Stimulated activated CD8-positive, alpha-beta memory T cell treated with anti-CD3 and anti-CD28 coated beads, Interleukin-2, amount 100 ng/mL, for 48 hours (primary cell): ENCODE measurements around the gene LIPG.
"Not testable (repeated sequence)": the region's sequence is repeated elsewhere in the genome, so short reads cannot be mapped to it uniquely, and the experiment has no call there.

Source experiments
- DNase-seq, 2 donors: peaks; one replicate each; pipeline ENCODE4 v3.0.0-alpha.2; 2020; ENCODE audit warnings: low read depth in 2 of 2

The LIPG gene

DNA sequence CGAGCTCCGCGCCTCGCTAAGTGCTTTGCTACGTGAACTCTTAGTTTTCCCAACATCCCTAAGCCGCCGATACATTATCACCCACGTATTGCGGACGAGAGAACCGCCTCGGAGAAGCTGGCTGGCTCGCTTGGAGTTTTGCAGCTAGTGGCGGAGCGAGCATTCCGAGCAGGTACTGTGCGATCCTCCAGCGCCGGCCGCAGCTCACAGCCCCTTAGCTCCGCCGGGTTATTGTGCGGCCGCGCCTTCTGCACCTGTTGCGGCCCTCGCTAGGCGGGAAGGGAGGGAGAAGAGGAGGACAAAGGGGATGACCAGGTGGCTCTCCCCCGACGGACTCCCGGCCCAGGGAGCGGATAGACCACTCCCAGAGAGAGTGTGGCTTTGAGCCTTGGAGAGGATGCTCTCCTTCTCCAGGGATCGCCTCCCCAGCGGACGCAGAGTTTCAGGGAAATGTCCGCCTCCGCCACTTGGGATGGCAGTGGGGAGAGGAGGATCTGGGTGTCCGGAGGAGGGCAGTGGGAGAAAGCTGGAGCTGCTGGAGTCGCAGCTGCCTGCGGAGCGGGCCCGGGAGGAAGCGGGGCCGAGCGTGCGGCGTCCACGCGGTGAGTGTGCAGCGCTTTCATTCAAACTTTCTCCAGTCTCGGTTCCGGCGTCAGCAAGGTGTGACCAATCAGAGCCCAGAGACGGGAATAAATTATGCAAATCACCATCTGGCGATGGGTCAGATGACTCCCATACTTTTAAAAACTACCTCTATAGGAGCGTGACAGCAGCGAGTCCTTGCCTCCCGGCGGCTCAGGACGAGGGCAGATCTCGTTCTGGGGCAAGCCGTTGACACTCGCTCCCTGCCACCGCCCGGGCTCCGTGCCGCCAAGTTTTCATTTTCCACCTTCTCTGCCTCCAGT lies at the start of gene LIPG:
Gene LIPG, plus strand, starts transcription at position 769 of the 905 bp plus-strand sequence. CDS start 252 bp downstream, outside the sequence.
- DNase-seq: peak in 1 of 2 donors; percentile 33

DNA sequence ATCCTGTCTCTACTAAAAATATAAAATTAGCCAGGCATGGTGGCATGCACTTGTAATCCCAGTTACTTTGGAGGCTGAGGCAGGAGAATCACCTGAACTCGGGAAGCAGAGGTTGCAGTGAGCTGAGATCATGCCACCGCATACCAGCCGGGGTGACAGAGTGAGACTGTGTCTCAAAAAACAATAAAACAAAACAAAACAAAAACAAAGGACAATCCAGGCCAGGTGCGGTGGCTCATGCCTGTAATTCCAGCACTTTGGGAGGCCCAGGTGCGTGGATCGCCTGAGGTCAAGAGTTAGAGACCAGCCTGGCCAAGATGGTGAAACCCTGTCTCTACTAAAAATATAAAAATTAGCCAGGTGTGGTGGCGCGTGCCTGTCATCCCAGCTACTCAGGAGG lies 49.0 kb upstream of the LIPG start:
- DNase-seq: not testable (repeated sequence)

DNA sequence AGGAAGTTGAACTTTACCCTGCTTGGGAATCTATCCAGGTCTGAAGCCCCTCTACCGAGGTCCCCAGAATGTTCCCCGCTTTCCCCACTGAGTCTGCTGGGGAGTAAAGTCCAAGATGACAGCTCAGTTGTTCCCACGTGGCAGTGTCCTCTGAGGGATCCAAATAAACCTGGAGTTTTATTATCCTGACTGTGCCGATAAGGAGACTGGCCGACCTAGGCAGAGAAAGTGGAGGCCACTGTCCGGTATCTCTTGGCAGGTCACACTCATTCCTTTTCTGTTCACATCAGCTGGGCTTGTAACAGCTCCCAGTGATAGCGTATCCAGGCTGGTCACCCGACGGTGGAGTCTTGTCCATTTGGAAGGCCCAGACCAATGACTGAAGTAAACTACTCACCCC lies 47.3 kb upstream of the LIPG start:
- DNase-seq: no peak

DNA sequence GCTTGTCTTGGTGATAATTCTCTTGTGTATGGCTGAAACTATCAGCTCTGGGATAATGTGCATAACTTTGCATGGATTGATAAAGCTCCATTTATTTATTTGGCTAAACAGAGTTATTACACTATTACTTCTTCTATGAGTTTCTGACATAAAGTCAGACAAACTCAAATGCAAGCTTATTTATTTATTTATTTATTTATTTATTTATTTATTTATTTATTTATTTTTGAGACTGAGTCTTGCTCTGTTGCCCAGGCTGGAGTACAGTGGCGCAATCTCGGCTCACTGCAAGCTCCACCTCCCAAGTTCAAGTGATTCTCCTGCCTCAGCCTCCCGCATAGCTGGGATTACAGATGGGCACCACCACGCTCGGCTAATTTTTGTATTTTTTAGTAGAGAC lies 46.9 kb upstream of the LIPG start:
- DNase-seq: not testable (repeated sequence)

DNA sequence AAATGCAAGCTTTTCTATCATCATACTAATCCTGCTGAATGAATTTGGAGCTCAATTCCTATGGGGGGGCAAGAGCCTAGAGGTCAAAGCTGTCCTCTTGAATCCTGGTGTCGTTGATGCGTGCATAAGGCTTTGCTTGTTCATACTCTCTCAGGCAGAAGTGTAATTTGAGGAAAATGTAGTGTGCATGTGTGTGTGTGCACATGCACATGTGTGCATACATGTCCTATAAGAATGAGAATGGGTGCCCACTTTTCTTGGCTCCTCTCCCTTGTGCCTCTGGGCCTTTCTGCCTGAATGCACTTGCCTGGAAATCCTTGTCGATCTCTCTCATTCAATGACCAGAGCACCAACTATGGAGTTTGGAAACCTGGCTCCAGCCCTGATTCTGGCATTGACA lies 46.3 kb upstream of the LIPG start:
- no peak for DNase-seq

DNA sequence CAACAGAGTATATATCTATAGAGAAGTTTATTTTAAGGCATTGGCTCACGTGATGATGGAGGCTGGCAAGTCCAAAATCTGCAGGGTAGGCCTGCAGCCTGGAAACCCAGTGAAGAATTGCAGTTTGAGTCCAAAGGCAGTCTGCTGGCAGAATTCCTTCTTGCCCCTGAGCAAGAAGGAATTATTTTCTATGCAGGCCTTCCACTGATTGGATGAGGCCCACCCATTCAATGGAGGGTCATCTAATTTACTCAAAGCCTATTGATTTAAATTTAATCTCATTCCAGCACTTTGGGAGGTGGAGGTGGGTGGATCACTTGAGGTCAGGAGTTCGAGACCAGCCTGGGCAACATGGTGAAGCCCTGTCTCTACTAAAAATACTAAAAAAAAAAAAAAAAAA lies 44.4 kb upstream of the LIPG start:
- DNase-seq: no peak

DNA sequence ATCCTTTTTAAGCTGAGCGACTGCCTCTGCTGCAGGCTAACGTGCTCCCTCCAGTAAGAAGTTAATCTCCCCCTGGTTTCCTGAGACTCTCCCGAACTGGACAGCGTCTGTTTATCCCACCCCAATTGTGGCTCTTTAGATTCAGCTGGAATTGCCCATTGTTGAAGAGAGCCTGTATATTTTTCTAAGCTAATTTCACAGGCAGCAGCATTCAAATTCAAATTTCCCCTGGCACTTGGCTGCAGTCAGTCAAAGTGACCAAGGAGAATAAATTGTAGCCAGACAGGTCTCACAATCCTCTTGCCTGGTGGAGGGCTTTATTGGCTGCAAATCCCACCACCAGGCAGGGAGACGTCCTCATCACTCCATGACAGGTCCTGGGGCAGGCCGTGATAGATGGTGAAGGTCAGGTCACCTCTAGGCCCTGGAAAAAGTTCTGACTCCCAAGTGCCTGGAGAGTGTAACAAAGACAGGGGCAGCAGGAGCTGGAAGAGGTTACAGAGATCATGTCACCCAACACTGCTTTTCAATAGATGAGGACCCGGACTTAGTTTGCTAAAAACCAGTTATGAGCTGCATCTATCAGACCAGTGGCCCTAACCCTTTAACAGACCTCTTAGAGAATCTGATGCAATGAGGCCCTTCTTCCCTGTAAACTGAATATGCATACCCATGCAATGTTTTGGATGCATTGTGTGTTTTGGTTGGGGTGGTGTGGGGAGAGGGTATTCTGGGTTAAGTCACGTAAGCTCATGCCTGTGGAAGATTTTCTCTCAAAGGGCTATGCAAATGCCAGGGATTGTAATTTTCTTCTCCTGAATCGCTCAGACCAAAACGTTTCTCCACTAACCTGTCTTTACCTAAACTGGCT lies 42.5 kb upstream of the LIPG start:
- DNase-seq: no peak

DNA sequence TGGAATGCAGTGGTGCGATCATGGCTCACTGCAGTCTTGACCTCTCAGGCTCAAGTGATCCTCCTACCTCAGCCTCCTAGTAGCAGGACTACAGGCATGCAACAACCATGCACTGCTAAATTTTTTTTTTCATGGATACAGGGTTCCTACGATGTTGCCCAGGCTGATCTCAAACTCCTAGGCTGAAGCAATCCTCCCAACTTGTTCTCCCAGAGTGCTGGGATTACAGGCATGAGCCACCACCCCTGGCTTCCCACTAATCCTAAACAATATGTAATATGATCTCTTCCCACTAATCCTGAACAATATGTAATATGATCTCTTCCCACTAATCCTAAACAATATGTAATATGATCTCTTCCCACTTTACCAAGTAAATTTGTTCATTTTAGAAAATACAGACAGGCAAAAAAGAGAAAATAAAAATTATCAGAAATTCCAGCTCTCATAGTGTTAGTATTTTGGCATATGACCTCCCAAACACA lies 41.2 kb upstream of the LIPG start:
- DNase-seq: no peak

DNA sequence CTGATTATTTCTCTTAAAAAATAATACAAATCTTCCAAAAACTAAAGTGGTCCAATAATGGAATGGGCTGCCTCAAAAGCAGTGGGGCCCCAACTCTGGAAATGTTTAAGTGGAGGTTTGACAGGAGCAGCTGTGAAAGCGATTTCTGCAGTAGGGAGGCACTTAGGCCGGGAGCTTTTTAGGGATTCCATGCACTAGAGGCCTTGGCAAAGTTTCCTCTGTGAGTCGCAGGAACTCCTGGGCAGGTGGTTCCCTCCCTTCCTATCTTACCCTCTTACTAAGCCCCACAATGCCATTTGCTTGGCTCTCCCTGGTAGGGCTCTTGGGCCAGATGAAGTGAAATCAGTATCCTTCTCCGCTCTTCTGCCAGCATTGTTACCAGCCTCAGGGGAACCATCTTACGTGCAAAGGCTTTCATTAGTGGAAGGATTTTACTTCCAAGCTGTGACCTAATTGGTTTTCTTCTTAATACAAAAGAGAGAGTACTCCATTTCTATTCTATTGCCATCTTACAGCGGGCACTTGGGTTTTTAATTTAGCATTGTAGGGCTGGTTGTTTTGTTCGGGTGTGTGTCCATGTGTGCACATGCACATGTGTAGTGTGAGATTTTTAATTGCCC lies 40.5 kb upstream of the LIPG start:
- DNase-seq: no peak

DNA sequence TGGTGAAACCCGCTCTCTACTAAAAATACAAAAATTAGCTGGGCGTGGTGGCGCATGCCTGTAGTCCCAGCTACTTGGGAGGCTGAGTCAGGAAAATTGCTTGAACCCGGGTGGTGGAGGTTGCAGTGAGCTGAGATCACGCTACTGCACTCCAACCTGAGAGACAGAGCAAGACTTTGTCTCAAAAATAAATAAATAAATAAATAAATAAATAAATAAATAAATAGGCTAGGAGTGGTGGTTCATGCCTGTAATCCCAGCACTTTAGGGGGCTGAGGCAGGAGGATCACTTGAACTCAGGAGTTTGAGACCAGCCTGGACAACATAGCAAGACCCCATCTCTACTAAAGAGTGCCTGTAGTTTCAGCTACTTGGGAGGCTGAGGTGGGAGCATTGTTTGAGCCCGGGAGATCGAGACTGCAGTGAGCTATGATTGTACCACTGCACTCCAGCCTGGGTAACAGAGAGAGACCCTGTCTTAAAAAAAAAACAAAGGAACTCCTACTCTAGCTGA lies 38.2 kb upstream of the LIPG start:
- DNase-seq: not testable (repeated sequence)

DNA sequence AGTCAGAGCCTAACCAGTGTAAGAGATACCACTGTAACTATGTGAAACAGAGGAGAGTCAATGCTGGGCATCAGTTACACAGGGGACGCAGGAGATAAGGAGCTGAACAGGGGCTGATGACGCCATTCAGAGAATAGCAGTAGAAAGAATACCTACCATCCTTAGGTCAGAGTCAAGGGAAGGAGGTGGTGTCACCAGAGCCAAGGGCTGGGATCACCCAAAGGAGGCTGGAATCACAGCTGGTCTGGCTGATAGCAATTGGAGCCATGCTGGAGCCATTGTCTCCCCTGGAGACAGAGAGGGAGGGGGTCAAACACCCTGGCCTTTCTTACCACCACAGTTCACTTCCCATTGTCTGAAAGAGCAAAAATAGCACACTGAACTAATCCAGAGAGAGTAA lies 37.5 kb upstream of the LIPG start:
- no peak for DNase-seq

DNA sequence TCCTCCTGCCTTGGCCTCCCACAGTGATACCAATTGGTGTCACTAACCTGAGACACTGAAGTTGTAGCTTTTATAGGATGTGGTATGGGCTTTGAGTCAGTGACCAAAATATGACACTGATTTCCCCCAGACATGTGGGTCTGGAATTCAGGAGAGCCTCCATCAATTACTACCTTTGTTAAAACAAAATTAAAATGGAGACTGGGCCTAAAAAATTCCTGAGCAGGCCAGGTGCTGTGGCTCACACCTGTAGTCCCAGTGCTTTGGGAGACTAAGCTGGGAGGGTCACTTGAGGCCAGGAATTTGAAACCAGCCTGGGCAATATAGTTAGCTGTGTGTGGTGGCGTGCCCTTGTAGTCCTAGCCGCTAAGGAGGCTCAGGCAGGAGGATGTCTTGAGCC lies 36.9 kb upstream of the LIPG start:
- no peak for DNase-seq

DNA sequence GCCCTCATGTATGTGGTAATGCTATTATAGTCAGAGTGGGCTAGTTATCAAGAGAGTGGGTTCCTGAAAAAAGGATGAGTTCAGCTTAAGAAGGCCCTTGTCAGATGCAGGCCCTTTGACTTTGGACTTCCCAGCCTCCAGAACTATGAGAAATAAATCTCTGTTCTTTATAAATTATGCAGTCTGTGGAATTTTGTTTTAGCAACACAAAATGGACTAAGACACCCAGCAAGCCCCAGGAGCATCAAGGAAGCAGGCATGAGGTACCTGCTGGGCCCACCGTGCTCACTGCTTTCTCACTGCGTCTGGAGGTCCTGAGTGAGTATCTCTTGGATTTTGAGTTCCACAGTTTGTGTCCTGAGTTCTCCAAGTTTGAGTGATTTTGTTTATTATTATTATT lies 35.9 kb upstream of the LIPG start:
- no peak for DNase-seq

DNA sequence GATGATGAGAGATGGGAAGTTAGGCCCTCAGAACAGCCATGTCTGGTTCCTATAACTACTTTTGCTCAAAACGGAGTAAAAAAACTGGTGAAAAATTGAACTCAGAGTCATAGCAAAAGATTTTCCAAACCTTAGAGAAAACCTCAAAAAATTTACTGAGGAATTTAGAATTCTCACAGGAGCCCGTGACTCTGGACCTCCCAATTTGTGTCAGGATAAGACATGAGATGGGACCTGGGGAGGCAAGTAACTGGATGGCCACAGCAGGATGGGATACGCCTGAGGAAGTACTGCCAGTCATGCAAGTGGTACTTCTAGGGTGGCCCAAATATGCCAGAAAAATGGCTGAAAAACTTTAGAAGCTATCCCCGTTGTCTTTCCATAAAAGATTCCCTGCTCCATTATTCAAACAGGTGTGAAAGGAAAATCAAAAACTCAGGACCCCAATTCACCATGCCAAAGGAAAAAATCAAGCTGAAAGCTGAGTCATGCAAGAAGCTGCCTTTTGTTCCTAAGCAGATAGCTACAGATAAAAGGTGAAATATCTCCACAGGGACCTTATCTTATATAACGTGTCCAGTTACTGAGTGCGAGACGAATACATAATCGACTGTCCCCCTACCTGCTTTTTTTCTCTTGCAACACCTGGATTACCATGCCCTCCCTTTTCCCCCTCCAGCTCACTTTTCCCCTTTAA lies 34.1 kb upstream of the LIPG start:
- no peak for DNase-seq

DNA sequence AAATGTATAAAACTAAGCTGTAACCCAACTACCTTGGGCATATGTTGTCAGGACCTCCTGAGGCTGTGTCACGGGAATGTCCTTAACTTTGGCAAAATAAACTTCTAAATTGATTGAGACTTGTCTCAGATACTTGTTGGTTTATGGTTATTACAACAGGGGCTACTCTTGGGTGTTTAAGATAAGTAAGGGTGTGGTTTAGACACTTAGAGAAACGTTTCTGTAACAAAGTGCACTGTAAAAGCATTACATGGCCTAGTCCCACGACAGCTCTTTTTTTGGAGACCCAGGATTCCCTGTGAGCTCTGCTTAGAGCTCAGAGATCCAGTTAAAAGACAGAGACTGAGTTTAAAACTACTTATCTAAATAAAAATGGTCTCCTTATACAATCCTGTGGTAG lies 32.3 kb upstream of the LIPG start:
- no peak for DNase-seq

DNA sequence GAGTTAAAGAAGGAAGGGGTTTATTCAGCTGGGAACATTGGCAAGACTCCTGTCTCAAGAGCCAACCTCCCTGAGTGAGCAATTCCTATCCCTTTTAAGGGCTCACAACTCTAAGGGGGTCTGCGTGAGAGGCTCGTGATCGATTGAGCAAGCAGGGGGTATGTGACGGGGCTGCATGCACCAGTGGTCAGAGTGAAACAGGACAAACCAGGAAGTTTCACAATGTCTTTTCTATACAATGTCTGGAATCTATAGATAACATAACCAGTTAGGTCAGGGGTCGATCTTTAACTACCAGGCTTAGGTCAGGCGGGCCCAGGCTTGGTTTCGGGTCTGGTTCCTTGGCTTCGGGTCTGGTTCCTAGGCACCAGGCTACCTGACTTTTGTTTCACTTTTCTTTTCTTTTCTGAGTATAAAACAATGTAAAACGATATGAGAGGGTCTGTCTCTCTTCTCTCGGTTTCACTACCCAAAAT lies 30.1 kb upstream of the LIPG start:
- DNase-seq: no peak

DNA sequence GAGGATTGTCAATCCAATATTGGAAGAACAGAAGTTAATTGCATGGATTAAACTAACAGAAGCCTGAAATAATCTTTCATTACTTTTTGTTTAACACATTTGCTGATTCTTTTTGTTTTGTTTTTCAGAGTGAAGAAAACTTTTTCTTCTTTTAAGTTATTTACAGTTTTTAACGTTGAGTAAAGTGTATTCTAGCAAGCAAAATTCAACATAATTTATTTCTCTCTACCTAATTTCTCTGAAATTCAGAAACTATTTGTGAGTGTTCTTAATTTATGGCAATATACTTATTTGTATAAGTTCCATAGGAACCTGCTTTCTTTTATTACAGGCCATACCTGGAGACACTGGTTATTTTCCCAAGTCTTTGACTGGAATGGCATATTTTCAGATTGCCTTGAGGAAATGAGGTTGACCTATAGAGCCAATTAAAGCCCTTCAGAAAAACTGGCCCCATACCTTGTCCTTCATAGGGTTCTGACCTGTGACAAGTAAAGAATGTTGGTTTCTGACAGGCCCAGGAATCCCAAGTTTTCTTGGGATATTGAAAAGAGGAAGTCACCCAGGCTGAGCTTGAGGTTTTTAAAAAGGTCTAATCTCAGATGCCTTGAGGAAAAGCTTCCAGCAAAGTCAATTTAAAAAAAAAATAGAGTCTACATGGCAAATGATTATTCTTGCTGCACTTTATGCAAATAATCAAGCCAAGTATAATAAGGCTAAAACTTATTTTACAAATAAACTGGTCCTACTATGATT lies 26.8 kb upstream of the LIPG start:
- DNase-seq: no peak

DNA sequence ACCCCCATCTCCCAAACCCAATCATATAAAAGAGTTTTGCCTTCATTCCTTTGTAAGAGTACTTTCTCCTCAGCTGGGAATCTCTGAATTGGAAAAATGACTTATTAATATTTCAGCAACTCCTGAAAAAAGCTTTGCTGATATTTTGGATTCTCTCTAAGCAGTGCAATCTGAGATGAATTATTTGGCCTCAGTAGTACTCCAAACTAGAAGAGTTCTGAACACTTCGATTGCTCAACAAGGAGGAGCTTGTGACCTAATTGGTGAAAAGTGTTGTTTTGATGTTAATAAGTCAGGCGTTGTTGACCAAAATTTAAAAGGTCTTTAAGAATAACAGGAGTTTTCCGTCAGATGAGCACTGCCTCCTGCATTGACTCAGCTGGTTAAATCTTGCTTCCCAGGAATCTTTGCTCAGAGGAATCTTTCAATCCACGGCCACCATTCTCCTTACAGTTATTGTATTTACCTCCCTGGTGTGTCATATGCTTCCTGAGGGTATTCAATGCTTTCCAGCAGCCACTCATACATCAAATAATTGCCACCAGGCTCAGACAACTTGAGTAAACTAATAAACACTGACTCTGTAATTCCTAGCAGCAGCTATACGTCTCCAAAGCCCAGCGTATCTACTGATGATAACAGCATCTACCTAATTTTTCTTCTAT lies 24.5 kb upstream of the LIPG start:
- DNase-seq: no peak

DNA sequence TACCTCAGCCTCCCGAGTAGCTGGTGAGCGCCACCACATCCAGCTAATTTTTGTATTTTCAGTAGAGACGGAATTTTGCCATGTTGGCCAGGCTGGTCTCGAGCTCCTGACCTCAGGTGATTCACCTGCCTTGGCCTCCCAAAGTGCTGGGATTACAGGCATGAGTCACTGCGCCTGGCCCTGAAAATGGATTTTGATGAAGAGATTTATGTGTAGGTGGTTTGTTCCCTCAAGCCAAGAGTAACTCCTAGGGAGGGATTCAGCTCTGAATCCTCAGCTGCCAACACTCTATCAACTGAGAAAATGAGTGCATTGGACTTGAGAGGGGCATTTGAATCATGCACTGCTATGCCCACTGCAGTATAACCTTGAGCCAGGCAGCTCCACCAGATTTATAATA lies 17.5 kb upstream of the LIPG start:
- no peak for DNase-seq

DNA sequence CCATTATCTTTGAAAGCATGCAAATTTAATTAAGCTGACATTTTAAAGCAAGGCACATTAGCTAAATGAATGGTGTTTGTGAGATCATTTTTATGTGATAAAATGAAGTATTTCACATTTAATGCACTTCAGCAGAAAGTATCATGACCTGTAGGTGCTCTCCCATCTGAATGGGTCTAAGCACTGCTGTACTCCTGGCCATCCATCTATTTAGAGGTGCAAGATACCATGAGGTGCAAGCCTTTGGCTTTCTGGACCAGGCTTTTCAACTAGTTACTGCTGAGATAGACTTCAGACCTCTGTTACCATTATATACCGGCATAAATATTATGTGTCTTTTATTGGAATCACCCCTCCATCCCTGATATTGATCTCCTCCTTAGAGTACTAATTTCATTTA lies 15.6 kb upstream of the LIPG start:
- no peak for DNase-seq
